ENCODE results near the gene PRKN.

DNA sequence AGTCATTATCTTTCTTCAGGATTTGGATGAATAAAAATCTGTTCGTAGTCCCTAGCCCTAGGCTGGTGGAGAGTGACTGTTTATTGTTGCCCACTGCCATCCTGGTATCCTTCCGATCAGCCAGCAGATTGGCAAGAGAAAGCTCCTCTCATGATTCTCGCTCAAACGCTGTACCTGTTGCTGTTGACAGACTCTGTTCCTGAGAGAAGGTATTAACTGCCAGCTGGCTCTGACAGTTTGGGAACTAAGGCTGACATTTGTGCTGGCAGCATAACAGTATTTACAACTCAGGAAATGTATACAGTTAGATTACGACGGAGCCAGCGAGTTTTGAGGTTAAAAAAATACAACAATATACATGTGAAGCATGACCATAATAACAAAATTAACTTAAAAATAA is 674.5 kb downstream of the PRKN start:
- TF ChIP-seq CTCF (IDR thresholded peaks at IDR 0.05; ENCODE audit: low read length) (no peak), EZH2 (IDR thresholded peaks at IDR 0.05; ENCODE audit: borderline replicate concordance, low read length) (no peak)

Measured in OCI-LY1 (cell line).